Left colon (tissue), 2 donors: ENCODE data around the gene CNBD2. TPM values are rescaled to one million over a fixed set of nuclear protein-coding genes. Genes with fewer than 3 reads are reported as not detected.
"Not testable (repeated sequence)": the region's sequence is repeated elsewhere in the genome, so short reads cannot be mapped to it uniquely, and the experiment has no call there.

Source experiments
- ATAC-seq: fragments of 200-7000 bp; cut with Tn5 transposase; one replicate; pipeline ENCODE4 v1.9.1; 2020; ENCODE audit warnings: mild to moderate bottlenecking, moderate library complexity
- DNase-seq, 2 donors: peaks; one replicate each; pipeline ENCODE4 v3.0.0-alpha.2; 2020
- intact Hi-C, 2 donors: fragments of 100-400 bp; cut with DNase I in 1 of 2; cut with micrococcal nuclease in 1 of 2; formaldehyde crosslinking; loops; one replicate each; pipeline versions ENCODE4 v1.11.2 to v1.14.0; 2022; cut with DNase I, micrococcal nuclease
- total RNA-seq, 2 donors: library from RNA; stranded (reverse); fragmentation: NEBNext Ultra II Directional; extraction: Animal tissue kit (Norgen Biotek cat#: 25700); gene quantifications; one replicate each; pipeline ENCODE4 v1.2.1, GENCODE V29; 2021
- donor health status: DM: no; HTN: no; CAD: no.
- donor health status: DM: yes; HTN: yes; CAD: no.

CNBD2 gene
- total RNA-seq, 2 donors from 2014 or later, result 3.7 to 4.4 TPM

DNA sequence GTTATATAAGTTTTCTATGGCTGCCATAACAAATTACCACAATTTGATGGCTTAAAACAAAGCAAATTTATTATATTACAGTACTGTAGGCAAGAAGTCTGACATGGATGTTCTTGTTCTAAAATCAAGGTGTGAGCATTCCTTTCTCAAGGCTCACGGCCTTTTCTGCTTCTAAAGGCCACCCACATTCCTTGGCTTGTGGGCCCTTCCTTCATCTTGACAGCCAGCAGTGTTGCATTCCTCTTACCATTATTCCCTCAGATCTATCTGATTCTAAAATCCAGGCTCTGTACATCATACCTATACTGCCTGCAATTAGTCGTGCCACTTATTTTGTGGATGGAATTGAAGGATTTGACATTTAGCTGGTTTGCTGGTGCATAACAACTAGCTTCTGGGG, 3.6 kb downstream of the CNBD2 start:
- DNase-seq (no peak), ATAC-seq (no peak)
- intact Hi-C loops, result no loop called here

GRCh38 chr20:35972462-35972861, 4.1 kb downstream of the CNBD2 start:
- intact Hi-C loops, result no loop called here
- DNase-seq (no peak), ATAC-seq (no peak)

GRCh38 chr20:35974256-35974655, 5.9 kb downstream of the CNBD2 start:
- DNase-seq (no peak), ATAC-seq (no peak)
- intact Hi-C loops, result no loop called here

GRCh38 chr20:35975576-35976373, 7.4 kb downstream of the CNBD2 start:
- ATAC-seq (no peak), DNase-seq (no peak)
- intact Hi-C loops, result no loop called here

GRCh38 chr20:35978041-35978513, 9.7 kb downstream of the CNBD2 start:
- no peak for DNase-seq
- intact Hi-C loops, result no loop called here
- no peak for ATAC-seq

- DNase-seq (no peak), ATAC-seq (no peak)
- intact Hi-C loops, result no loop called here
These were observed 11.2 kb downstream of the CNBD2 start for GRCh38 chr20:35979544-35979943.

- intact Hi-C loops, result no loop called here
These were observed 13.6 kb downstream of the CNBD2 start for GRCh38 chr20:35981969-35982368.

GRCh38 chr20:35984382-35984781, 16.0 kb downstream of the CNBD2 start:
- intact Hi-C loops, result no loop called here

More at GRCh38 chr20:35981969-35982368, 13.6 kb downstream of the CNBD2 start:
- no peak for ATAC-seq
- DNase-seq, result no peak

DNA sequence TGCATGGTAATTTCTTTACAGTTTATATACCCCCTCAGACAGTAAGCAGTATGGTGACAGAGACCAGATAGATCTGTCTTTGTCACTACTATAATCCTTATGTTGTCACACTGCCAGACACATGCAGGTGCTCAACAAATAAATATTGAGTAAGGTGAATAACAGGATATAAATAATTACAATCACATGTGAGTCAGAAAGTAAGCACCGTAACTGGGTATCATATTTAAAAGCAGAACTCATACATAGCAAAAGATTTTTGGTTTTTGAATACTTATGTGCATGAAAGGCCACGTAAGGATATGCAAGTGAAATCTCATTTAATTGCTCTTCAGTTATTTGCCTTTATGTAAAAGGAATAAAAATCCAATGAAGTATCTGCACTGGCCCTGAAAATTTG, 17.4 kb downstream of the CNBD2 start:
- intact Hi-C loops, result no loop called here
- ATAC-seq, result no peak

More at GRCh38 chr20:35984382-35984781, 16.0 kb downstream of the CNBD2 start:
- ATAC-seq, result no peak
- no peak for DNase-seq

DNA sequence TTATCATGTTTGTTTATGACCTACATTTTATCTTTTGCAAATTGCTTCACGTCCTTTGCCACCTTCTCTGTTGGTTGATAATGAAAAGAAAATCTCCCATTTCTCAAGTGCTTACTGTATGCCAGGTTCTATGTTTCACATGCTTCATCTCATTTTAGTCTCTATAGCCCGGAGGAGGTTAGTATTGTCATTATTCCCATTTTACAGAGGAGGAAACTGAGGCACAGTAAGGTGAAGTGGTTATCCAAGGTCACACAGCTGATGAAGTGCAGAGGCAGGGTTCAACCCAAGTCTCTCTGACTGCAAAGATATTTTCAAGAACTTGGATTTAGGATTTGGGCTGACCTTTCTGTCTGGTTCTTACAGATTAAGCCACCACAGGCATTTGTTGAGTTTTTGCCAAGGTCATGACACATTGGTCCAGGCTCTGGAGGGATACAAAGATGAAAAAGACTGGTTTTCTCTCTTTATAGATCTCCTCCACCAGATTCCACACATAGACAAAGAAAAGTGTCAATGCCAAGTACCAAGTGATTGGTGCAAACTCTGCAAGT, 20.6 kb downstream of the CNBD2 start:
- ATAC-seq (no peak), DNase-seq (no peak)
- intact Hi-C loops, result no loop called here

More for the DNA sequence above, 17.4 kb downstream of the CNBD2 start:
- DNase-seq, result no peak

DNA sequence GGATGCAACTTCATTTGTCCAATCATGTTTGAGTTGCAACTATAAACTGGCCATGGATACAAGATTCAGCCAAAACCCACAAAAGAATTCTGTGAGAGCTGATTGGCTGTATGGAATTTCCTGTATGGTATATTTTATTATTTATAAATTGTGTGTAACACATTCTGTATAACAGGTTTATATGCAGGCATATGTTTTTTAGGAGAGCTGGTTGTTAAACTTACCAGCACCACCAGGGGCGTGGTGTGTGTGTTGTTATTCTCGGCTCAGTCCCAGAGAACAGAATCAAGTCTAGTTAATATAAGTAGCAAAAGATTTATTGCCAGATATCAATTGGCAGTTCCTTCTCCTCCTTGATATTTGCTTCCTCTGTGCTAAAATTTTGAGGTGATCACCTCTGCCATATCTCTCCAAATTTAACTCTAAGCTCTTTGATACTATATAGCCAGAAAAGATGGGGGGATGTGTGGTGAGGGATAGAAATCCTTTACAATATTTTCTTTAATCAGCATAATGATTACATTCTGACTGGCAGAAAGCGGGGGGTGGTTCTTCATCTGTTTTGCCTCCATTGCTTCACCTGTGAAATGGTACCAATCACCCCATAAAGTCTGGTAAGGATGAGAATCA, 22.9 kb downstream of the CNBD2 start:
- ATAC-seq (peak; percentile 52), DNase-seq (peak in 1 of 2 donors; percentile 43)
- intact Hi-C loops, result loop anchor here in 1 of 2 donors (10.0 kb wide), 1 partner anchor 144 kb away; no protein-coding TSS in a partner anchor

GRCh38 chr20:35992713-35993335, 24.4 kb downstream of the CNBD2 start:
- ATAC-seq (peak; percentile 81), DNase-seq (peak in 1 of 2 donors; percentile 9)
- intact Hi-C loops, result loop anchor here in 1 of 2 donors (10.0 kb wide), 1 partner anchor 142 kb away; no protein-coding TSS in a partner anchor

- DNase-seq (peak; percentile 71 to 92), ATAC-seq (peak; percentile 95)
- intact Hi-C loops, result loop anchor here (2.0 to 10.0 kb wide), 2 partner anchors 140 to 144 kb away; no protein-coding TSS in a partner anchor
These were observed 26.6 kb downstream of the CNBD2 start for GRCh38 chr20:35994994-35995453.

DNA sequence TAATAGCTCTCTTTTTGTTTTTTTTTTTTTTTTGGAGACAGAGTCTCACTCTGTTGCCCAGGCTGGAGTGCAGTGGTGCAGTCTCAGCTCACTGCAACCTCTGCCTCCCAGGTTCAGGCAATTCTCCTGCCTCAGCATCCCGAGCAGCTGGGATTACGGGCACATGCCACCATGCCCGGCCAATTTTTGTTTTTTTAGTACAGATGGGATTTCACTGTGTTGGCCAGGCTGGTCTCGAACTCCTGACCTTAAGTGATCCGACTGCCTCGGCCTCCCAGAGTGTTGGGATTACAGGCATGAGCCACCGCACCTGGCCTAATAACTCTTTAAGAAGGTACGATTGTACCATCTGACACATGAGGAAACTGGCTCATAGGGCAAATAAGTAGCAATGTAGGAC, 28.1 kb downstream of the CNBD2 start:
- not testable (repeated sequence) for DNase-seq, ATAC-seq
- intact Hi-C loops, result loop anchor here in 1 of 2 donors (10.0 kb wide), 1 partner anchor 138 kb away; no protein-coding TSS in a partner anchor

DNA sequence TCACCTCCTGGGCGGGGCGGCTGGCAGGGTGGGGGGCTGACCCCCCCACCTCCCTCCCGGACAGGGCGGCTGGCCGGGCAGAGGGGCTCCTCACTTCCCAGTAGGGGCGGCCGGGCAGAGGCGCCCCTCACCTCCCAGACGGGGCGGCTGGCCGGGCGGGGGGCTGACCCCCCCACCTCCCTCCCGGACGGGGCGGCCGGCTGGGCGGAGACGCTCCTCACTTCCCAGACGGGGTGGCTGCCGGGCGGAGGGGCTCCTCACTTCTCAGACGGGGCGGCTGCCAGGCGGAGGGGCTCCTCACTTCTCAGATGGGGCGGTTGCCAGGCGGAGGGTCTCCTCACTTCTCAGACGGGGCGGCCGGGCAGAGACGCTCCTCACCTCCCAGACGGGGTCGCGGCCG, 32.9 kb downstream of the CNBD2 start:
- ATAC-seq, DNase-seq, intact Hi-C loops: not testable (repeated sequence)

GRCh38 chr20:36002855-36003254, 34.5 kb downstream of the CNBD2 start:
- DNase-seq, result no peak
- no peak for ATAC-seq
- intact Hi-C loops, result no loop called here

- ATAC-seq (no peak), DNase-seq (no peak)
- intact Hi-C loops, result no loop called here
These were observed 35.7 kb downstream of the CNBD2 start for GRCh38 chr20:36004045-36004444.

DNA sequence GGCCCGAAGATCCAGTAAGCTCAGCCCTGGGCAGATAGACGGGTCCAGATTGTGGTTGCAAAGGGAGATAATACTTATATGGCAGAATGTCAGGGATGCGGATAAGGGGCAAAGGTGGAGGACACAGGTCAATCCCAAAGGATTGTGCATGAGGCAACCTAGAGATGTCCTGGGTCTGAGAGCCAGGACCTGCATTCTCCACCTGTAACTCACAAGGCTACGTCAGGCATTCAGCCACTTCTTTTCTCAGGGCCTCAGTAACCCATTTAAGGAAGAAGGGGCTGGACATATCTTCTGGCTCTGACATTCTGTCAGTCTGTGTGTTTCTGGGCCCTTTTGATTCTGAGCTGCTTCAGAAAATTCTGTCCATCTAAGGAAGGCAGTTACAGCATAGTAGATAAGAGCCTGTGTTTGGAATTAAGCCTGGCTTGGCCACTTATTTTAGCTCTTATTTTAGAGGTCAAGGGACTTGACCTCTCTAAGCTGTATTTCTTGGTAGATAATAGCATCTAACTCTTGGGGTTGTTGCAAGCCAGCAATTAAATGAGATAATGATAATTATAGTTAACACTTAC, 40.2 kb downstream of the CNBD2 start:
- no peak for DNase-seq
- ATAC-seq, result no peak
- intact Hi-C loops, result no loop called here

DNA sequence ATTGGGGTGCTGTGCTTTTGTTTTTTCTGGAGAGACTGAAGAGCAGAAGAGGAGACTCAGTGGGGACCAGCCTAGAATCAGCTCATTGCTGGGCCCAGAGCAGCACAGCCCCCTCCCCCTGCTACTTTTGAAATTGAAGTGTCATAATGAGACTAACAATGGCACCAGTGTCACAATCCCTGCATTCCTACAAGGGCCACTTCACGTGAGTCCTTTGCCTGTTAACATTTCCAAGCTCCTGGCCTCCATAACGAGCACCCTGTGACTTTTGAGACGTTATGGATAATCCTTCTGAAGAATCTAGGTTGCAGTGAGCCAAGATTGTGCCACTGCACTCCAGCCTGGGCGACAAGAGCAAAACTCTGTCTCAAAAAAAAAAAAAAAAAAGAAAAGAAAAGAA, 41.7 kb downstream of the CNBD2 start:
- intact Hi-C loops, result no loop called here
- DNase-seq, result no peak
- ATAC-seq, result no peak
